Fibroblast of skin of back (primary cell): ENCODE results near the gene TNFSF13.

Experiments
- DNase-seq: peaks from one replicate; pipeline ENCODE4 v3.0.0-alpha.2; 2013

The TNFSF13 gene

GRCh38 chr17:7575481-7575883 lies 16.9 kb downstream of the TNFSF13 start:
- DNase-seq: no peak

GRCh38 chr17:7575959-7576358 lies 17.4 kb downstream of the TNFSF13 start:
- DNase-seq: no peak

GRCh38 chr17:7576432-7576937 lies 17.9 kb downstream of the TNFSF13 start:
- DNase-seq: no peak

GRCh38 chr17:7577327-7578199 lies 19.0 kb downstream of the TNFSF13 start:
- no peak for DNase-seq

GRCh38 chr17:7579001-7579833 lies 20.7 kb downstream of the TNFSF13 start, which contains the start of gene CD68:
Gene CD68 (plus strand): TSS chr17:7579638. CDS start chr17:7579678, 40 bp downstream.
- DNase-seq: peak; percentile 88

- no peak for DNase-seq
These were observed 21.5 kb downstream of the TNFSF13 start for GRCh38 chr17:7579834-7580603.

- no peak for DNase-seq
These were observed 22.3 kb downstream of the TNFSF13 start for GRCh38 chr17:7580604-7581575.

GRCh38 chr17:7582396-7583252 lies 24.1 kb downstream of the TNFSF13 start:
- DNase-seq: no peak

GRCh38 chr17:7583253-7584109 lies 24.9 kb downstream of the TNFSF13 start, which contains the start of gene MPDU1:
Gene MPDU1 (plus strand): TSS chr17:7583852. CDS start chr17:7583863, 11 bp downstream.
- peak; percentile 98 for DNase-seq

GRCh38 chr17:7586673-7587419 lies 28.3 kb downstream of the TNFSF13 start:
- peak; percentile 18 for DNase-seq

GRCh38 chr17:7587420-7588151 lies 29.0 kb downstream of the TNFSF13 start:
- peak; percentile 86 for DNase-seq

GRCh38 chr17:7588553-7589203 lies 30.1 kb downstream of the TNFSF13 start:
- no peak for DNase-seq

GRCh38 chr17:7589204-7589868 lies 30.8 kb downstream of the TNFSF13 start:
- DNase-seq: peak; percentile 79

GRCh38 chr17:7589891-7590691 lies 31.5 kb downstream of the TNFSF13 start, which contains the start of gene SOX15:
Gene SOX15 (minus strand): TSS chr17:7590094. CDS start chr17:7589676, 418 bp downstream.
- peak; percentile 28 for DNase-seq

- DNase-seq: peak; percentile 63
These were observed 32.2 kb downstream of the TNFSF13 start for GRCh38 chr17:7590743-7591142.
